GM23338 (cell line): ENCODE results near the gene ARHGEF28.

ENCODE experiments used
- CTCF ChIP-seq, 2 experiments: fragments of 200-600 bp in 1 of 2; sonication (generic) in 1 of 2; conservative IDR thresholded peaks; 2 replicates each; pipeline versions ENCODE4 v1.5.1 to v1.6.1; 2016 to 2017; ENCODE audit warnings: antibody characterized with exemption in 2 of 2, low read depth in 2 of 2, mild to moderate bottlenecking in 2 of 2, moderate library complexity in 1 of 2
- EZH2 ChIP-seq: fragments of 200-600 bp; sonication (generic); IDR thresholded peaks from one replicate; pipeline ENCODE4 v1.8.0; 2017; ENCODE audit warnings: antibody characterized with exemption, mild to moderate bottlenecking, low read depth; ENCODE audit not compliant: unreplicated experiment
- EZH2phosphoT487 ChIP-seq: fragments of 200-600 bp; sonication (generic); IDR thresholded peaks from one replicate; pipeline ENCODE4 v1.8.1; 2018; ENCODE audit warnings: antibody characterized with exemption; ENCODE audit not compliant: unreplicated experiment
- NANOG ChIP-seq: IDR thresholded peaks from 2 replicates; pipeline ENCODE4 v1.6.1; 2016; ENCODE audit warnings: antibody characterized with exemption, borderline replicate concordance
- TF ChIP-seq, protein P1 (sequence below): IDR thresholded peaks from one replicate; pipeline ENCODE4 v1.6.1; 2018; ENCODE audit warnings: antibody characterized with exemption; ENCODE audit not compliant: unreplicated experiment
- TF ChIP-seq, protein P2 (sequence below): IDR thresholded peaks from 2 replicates; pipeline ENCODE4 v1.6.1; 2016; ENCODE audit warnings: antibody characterized with exemption

DNA sequence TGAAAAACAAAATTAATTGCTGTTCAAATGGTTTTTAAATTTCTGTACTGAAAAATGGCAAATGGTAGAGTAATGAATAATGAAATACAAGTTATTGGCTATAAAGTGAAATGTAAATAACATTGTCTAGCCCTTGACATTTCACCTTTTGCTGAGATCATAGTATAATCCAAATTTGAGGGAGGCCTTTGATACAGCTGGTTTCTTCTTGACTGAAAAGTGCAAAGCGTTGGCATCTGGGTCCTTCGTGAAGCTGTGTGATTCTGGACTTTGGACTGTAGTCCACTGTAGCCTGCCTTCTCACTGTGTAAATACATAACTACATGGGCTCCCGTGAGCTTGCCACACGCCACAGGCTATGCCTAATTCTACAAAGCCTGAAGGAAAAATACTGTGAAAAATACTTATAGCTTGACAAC is 52.3 kb downstream of the ARHGEF28 start:
- TF ChIP-seq CTCF (conservative IDR thresholded peaks at IDR 0.05; ENCODE audit: low read depth in 2 of 2) (no peak), EZH2phosphoT487 (no peak), EZH2 (no peak), NANOG (no peak)
- TF ChIP-seq, protein P1, sequence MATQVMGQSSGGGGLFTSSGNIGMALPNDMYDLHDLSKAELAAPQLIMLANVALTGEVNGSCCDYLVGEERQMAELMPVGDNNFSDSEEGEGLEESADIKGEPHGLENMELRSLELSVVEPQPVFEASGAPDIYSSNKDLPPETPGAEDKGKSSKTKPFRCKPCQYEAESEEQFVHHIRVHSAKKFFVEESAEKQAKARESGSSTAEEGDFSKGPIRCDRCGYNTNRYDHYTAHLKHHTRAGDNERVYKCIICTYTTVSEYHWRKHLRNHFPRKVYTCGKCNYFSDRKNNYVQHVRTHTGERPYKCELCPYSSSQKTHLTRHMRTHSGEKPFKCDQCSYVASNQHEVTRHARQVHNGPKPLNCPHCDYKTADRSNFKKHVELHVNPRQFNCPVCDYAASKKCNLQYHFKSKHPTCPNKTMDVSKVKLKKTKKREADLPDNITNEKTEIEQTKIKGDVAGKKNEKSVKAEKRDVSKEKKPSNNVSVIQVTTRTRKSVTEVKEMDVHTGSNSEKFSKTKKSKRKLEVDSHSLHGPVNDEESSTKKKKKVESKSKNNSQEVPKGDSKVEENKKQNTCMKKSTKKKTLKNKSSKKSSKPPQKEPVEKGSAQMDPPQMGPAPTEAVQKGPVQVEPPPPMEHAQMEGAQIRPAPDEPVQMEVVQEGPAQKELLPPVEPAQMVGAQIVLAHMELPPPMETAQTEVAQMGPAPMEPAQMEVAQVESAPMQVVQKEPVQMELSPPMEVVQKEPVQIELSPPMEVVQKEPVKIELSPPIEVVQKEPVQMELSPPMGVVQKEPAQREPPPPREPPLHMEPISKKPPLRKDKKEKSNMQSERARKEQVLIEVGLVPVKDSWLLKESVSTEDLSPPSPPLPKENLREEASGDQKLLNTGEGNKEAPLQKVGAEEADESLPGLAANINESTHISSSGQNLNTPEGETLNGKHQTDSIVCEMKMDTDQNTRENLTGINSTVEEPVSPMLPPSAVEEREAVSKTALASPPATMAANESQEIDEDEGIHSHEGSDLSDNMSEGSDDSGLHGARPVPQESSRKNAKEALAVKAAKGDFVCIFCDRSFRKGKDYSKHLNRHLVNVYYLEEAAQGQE: no peak
- TF ChIP-seq, protein P2, sequence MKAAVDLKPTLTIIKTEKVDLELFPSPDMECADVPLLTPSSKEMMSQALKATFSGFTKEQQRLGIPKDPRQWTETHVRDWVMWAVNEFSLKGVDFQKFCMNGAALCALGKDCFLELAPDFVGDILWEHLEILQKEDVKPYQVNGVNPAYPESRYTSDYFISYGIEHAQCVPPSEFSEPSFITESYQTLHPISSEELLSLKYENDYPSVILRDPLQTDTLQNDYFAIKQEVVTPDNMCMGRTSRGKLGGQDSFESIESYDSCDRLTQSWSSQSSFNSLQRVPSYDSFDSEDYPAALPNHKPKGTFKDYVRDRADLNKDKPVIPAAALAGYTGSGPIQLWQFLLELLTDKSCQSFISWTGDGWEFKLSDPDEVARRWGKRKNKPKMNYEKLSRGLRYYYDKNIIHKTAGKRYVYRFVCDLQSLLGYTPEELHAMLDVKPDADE: no peak
